ENCODE data around the gene EFEMP2.

- TF ChIP-seq CTCF (IDR thresholded peaks at IDR 0.05): no peak
- no peak for TF ChIP-seq POLR2AphosphoS5 (IDR thresholded peaks at IDR 0.05)
- no peak for TF ChIP-seq POLR2A (IDR thresholded peaks at IDR 0.05)
- no peak for TF ChIP-seq EP300 (IDR thresholded peaks at IDR 0.05)
Observed at GRCh38 chr11:65869643-65870306, 2.8 kb downstream of the EFEMP2 start.

Data from stomach (tissue), 4 donors.